ENCODE measurements around the gene NUP210L. TPM values are rescaled to one million over a fixed set of nuclear protein-coding genes. Genes with fewer than 3 reads are reported as not detected.

Gene NUP210L
- total RNA-seq, 4 donors from 2014 or later = 0.18 TPM; not detected in 3

GRCh38 chr1:153968408-153968807 is 186.5 kb downstream of the NUP210L start:
- no peaks in the 10 kb centered on the region for H3K27me3 ChIP-seq
- H3K36me3 ChIP-seq = no peaks in the 10 kb centered on the region
- peak overlapping the region; percentile 84 to 91 (median 87) for H3K27ac ChIP-seq
- no peak for TF ChIP-seq POLR2A (IDR thresholded peaks at IDR 0.05)
- TF ChIP-seq CTCF (IDR thresholded peaks at IDR 0.05) = no peak
- no peak for DNase-seq
- peaks cover 0 to 31% (median 5%) of the 10 kb centered on the region in 4 donors for H3K4me1 ChIP-seq
- H3K9me3 ChIP-seq = no peaks in the 10 kb centered on the region
- H3K4me3 ChIP-seq = peak overlapping the region; percentile 51 to 82 (median 56)

GRCh38 chr1:153968000-153968363 is 186.9 kb downstream of the NUP210L start:
- TF ChIP-seq CTCF (IDR thresholded peaks at IDR 0.05) = no peak
- peak in 1 of 2 donors; percentile 6 for TF ChIP-seq POLR2A (IDR thresholded peaks at IDR 0.05)
- DNase-seq = peak; percentile 43 to 74 (median 69)
- Histone ChIP-seq H3K27ac (peak overlapping the region; percentile 84 to 91 (median 87)), H3K36me3 (no peaks in the 10 kb centered on the region), H3K27me3 (no peaks in the 10 kb centered on the region), H3K4me1 (peaks cover 0 to 31% (median 5%) of the 10 kb centered on the region in 4 donors), H3K9me3 (no peaks in the 10 kb centered on the region), H3K4me3 (peak overlapping the region; percentile 51 to 82 (median 56))

- peak; percentile 25 to 38 (median 28) for TF ChIP-seq CTCF (IDR thresholded peaks at IDR 0.05)
- peak; percentile 81 to 85 for TF ChIP-seq POLR2A (IDR thresholded peaks at IDR 0.05)
- H3K9me3 ChIP-seq = no peaks in the 10 kb centered on the region
These were observed 187.5 kb downstream of the NUP210L start, which contains the start of gene CREB3L4 for GRCh38 chr1:153967107-153967999. TSS of gene CREB3L4 (plus strand) at chr1:153967902. CDS start at chr1:153968526, 624 bp downstream.

GRCh38 chr1:153963850-153964331 is 191.0 kb downstream of the NUP210L start:
- DNase-seq = peak in 2 of 3 donors; percentile 66 to 73
- H3K27me3 ChIP-seq = no peaks in the 10 kb centered on the region
- TF ChIP-seq CTCF (IDR thresholded peaks at IDR 0.05) (no peak), POLR2A (IDR thresholded peaks at IDR 0.05) (no peak)
- no peaks in the 10 kb centered on the region for H3K9me3 ChIP-seq
- H3K4me3 ChIP-seq = peak overlapping the region; percentile 60 to 79 (median 72)
- H3K27ac ChIP-seq = peak overlapping the region; percentile 87 to 96 (median 92)
- H3K4me1 ChIP-seq = peaks cover 0 to 47% (median 10%) of the 10 kb centered on the region in 4 donors
- H3K36me3 ChIP-seq = peaks cover 0 to 14% (median 0%) of the 10 kb centered on the region in 3 donors

More at GRCh38 chr1:153967107-153967999, 187.5 kb downstream of the NUP210L start, which contains the start of gene CREB3L4:
- H3K4me3 ChIP-seq = peak within 1 kb of the TSS; percentile 51 to 82 (median 56)
- H3K27me3 ChIP-seq = no peaks in the 10 kb centered on the region
- peaks cover 0 to 37% (median 8%) of the 10 kb centered on the region in 4 donors for H3K4me1 ChIP-seq
- H3K27ac ChIP-seq = peak within 1 kb of the TSS; percentile 84 to 91 (median 87)
- DNase-seq = peak; percentile 91 to 96 (median 92)
- no peaks in the 10 kb centered on the region for H3K36me3 ChIP-seq

- Histone ChIP-seq H3K9me3 (no peaks in the 10 kb centered on the region), H3K27ac (peak within 1 kb of the TSS; percentile 87 to 96 (median 92)), H3K27me3 (no peaks in the 10 kb centered on the region), H3K36me3 (peaks cover 0 to 14% (median 0%) of the 10 kb centered on the region in 3 donors), H3K4me1 (peaks cover 0 to 44% (median 10%) of the 10 kb centered on the region in 4 donors), H3K4me3 (peak within 1 kb of the TSS; percentile 60 to 79 (median 72))
- peak; percentile 99 to 100 (median 100) for DNase-seq
- TF ChIP-seq CTCF (IDR thresholded peaks at IDR 0.05) (no peak), POLR2A (IDR thresholded peaks at IDR 0.05) (peak; percentile 62 to 76)
These were observed 191.6 kb downstream of the NUP210L start, which contains the start of gene SLC39A1 for GRCh38 chr1:153963030-153963849. TSS of gene SLC39A1 (minus strand) at chr1:153963537. CDS start at chr1:153962715, 822 bp downstream.
